ENCODE data around the gene CHSY3.

DNA sequence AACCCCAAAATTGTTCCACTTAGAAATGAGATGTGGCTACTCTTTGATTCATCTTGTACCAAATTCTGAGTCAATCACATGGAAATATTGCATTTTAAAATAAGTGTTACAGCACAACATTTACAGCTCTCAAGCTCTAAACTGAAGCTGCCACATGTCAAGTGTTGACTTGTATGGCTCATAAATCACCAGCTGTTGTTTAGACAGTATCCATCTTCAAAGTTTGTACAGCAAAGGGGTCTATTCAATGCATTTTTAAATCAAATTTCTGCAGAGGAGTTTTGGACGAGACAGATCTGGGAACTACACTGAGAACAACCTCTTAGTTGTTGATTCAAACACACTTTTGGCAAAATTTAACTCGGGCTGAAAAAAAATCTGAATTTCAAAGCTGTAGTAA is 31.4 kb downstream of the CHSY3 start:
- TF ChIP-seq, protein P1, sequence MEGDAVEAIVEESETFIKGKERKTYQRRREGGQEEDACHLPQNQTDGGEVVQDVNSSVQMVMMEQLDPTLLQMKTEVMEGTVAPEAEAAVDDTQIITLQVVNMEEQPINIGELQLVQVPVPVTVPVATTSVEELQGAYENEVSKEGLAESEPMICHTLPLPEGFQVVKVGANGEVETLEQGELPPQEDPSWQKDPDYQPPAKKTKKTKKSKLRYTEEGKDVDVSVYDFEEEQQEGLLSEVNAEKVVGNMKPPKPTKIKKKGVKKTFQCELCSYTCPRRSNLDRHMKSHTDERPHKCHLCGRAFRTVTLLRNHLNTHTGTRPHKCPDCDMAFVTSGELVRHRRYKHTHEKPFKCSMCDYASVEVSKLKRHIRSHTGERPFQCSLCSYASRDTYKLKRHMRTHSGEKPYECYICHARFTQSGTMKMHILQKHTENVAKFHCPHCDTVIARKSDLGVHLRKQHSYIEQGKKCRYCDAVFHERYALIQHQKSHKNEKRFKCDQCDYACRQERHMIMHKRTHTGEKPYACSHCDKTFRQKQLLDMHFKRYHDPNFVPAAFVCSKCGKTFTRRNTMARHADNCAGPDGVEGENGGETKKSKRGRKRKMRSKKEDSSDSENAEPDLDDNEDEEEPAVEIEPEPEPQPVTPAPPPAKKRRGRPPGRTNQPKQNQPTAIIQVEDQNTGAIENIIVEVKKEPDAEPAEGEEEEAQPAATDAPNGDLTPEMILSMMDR (IDR thresholded peaks at IDR 0.05): no peak
- no peak for TF ChIP-seq ZFX (IDR thresholded peaks at IDR 0.05; ENCODE audit: borderline replicate concordance)

Measured in 22Rv1 (cell line).